ENCODE results near the gene NUS1.
A peak's percentile ranks its signal among the peaks of the same experiment; 100 is the strongest.
"Not testable (repeated sequence)": the region's sequence is repeated elsewhere in the genome, so short reads cannot be mapped to it uniquely, and the experiment has no call there.

The NUS1 gene

GRCh38 chr6:117718895-117719294 is 43.6 kb downstream of the NUS1 start:
- no peak for DNase-seq (ENCODE audit: low spot score)

- DNase-seq (ENCODE audit: low spot score): not testable (repeated sequence)
These were observed 46.3 kb downstream of the NUS1 start for GRCh38 chr6:117721520-117721919.

GRCh38 chr6:117728626-117729025 is 53.4 kb downstream of the NUS1 start:
- DNase-seq (ENCODE audit: low spot score): peak; percentile 33

DNA sequence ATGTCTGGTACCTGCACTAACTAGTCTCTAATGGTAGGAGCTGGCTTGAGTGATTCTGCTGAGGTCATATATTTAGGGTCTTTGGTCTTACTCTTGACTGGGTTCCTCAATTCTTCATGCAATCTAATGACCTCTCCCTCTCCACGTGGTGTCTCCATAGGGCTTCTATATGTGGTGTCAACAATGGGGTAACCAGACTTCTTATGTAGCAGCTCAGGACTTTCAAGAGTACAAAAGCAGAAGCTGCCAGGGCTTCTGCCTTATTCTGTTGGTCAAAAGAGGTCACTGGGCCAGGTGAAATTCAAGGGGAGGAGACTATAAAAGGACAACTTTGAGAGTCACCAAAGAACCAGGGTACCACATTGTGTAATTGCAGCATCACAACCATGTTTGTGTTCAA is 54.3 kb downstream of the NUS1 start:
- DNase-seq (ENCODE audit: low spot score): no peak

GRCh38 chr6:117733341-117733740 is 58.1 kb downstream of the NUS1 start:
- DNase-seq (ENCODE audit: low spot score): no peak

GRCh38 chr6:117739869-117740268 is 64.6 kb downstream of the NUS1 start:
- DNase-seq (ENCODE audit: low spot score): no peak

DNA sequence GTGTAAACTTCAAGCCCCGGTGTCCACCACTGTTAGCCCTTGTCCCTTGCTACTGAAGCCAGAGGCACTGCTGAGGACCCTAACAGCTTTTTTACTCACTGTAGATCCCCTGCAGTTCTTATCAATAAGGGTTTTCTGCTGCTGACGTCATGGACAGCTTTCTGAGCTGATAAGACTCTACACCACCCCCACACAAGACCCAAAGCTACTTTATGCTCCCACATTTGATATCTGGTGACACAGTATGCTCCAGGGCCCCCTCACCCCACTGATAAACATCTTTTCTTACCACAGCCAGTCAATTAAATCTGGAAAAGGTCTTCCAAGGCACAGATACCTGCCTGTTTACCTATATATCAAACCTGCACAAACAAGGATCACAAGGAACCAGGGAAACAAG is 65.3 kb downstream of the NUS1 start:
- DNase-seq (ENCODE audit: low spot score): no peak

- DNase-seq (ENCODE audit: low spot score): not testable (repeated sequence)
These were observed 75.4 kb downstream of the NUS1 start for GRCh38 chr6:117750675-117751074.
